Adrenal gland (tissue), 12 donors: ENCODE results near the gene PLA2G2E. TPM values are rescaled to one million over a fixed set of nuclear protein-coding genes. Genes with fewer than 3 reads are reported as not detected.

Experiments used
- DNase-seq, 7 donors: peaks; one replicate each; pipeline ENCODE4 v3.0.0-alpha.2; 2019 to 2020
- H3K27ac ChIP-seq, 5 donors: fragments of 200-600 bp; sonication (generic) in 4 of 5; 1 replicate in 3 of 5; 2 replicates in 2 of 5; pipeline versions ENCODE4 v1.5.1 to v1.8.0; 2016 to 2020; ENCODE audit warnings: mild to moderate bottlenecking in 1 of 5
- H3K27me3 ChIP-seq: fragments of 200-600 bp; 2 replicates; pipeline ENCODE4 v1.8.0; 2021
- H3K36me3 ChIP-seq, 2 donors: fragments of 200-600 bp; replicated peaks in 1 of 2; 1 replicate in 1 of 2; 2 replicates in 1 of 2; pipeline versions ENCODE4 v1.5.1 to v1.8.0; 2018 to 2022
- H3K4me1 ChIP-seq, 2 donors: fragments of 200-600 bp; replicated peaks in 1 of 2; 1 replicate in 1 of 2; 2 replicates in 1 of 2; pipeline versions ENCODE4 v1.5.1 to v1.8.0; 2018 to 2021
- H3K4me3 ChIP-seq, 4 donors: fragments of 200-600 bp; sonication (generic) in 3 of 4; one replicate each; pipeline ENCODE4 v1.5.1; 2016 to 2018
- H3K9me3 ChIP-seq, 3 donors: fragments of 200-600 bp; sonication (generic) in 1 of 3; replicated peaks in 1 of 3; 1 replicate in 2 of 3; 2 replicates in 1 of 3; pipeline versions ENCODE4 v1.5.1 to v1.8.0; 2016 to 2021
- POLR2A ChIP-seq, 2 donors: fragments of 450-650 bp; IDR thresholded peaks; one replicate each; pipeline ENCODE4 v1.6.1; 2017; ENCODE audit warnings: antibody characterized with exemption in 2 of 2, mild to moderate bottlenecking in 2 of 2, moderate library complexity in 1 of 2
- WGBS, 4 donors: extraction: QIAGEN DNeasy Blood & Tissue Kit in 2 of 4; methylation state at CpG; one replicate each; pipeline versions ENCODE4 v1.1.5 to v1.1.7; 2013 to 2017; 5-methylcytosine and 5-hydroxymethylcytosine counted together
- intact Hi-C, 2 donors: fragments of 100-400 bp; cut with DNase I; formaldehyde crosslinking; loops; one replicate each; pipeline versions ENCODE4 v1.14.1 to v1.15.0; 2022 to 2023
- polyA plus RNA-seq, 3 donors: library from polyadenylated mRNA; stranded (reverse); fragments of 200-250 nt in 2 of 3; fragments of 350-450 nt in 1 of 3; fragmentation: Illumina TruSeq in 1 of 3; extraction: RNeasy Lipid Tissue Mini Kit (QIAGEN cat#74804) in 1 of 3; gene quantifications; one replicate each; pipeline ENCODE4 v1.2.3, GENCODE V29; 2013 to 2014
- total RNA-seq, 9 donors: library from RNA; depleted of rRNA in 4 of 9; stranded (reverse); fragments of >200 nt in 4 of 9; fragments of 120-200 nt in 1 of 9; fragmentation: NEBNext Ultra II Directional in 1 of 9; extraction: Animal tissue kit (Norgen Biotek cat#: 25700) in 1 of 9; gene quantifications; one replicate each; pipeline versions ENCODE4 v1.1.0 to v1.2.4, GENCODE V29; 2013 to 2023
- TF ChIP-seq, protein P1 (sequence below), 6 experiments: fragments of 450-650 bp in 4 of 6; fragments of 200-600 bp in 2 of 6; sonication (generic) in 1 of 6; IDR thresholded peaks; 1 replicate in 5 of 6; 2 replicates in 1 of 6; pipeline versions ENCODE4 v1.5.1 to v1.8.0; 2016 to 2021; ENCODE audit warnings: antibody characterized with exemption in 6 of 6, mild to moderate bottlenecking in 2 of 6, moderate library complexity in 1 of 6
- donor health status: healthy with polysubstance abuse.
- donor health status: Bipolar disorder and iron deficiency.
- donor health status: DM: yes; HTN: yes; CAD: no.
- donor health status: DM: no; HTN: no; CAD: no.
- donor health status: DM: no; HTN: no; CAD: no.
- donor health status: DM: yes; HTN: yes; CAD: no.

PLA2G2E gene
- total and polyA plus RNA-seq, 12 donors = not detected

DNA sequence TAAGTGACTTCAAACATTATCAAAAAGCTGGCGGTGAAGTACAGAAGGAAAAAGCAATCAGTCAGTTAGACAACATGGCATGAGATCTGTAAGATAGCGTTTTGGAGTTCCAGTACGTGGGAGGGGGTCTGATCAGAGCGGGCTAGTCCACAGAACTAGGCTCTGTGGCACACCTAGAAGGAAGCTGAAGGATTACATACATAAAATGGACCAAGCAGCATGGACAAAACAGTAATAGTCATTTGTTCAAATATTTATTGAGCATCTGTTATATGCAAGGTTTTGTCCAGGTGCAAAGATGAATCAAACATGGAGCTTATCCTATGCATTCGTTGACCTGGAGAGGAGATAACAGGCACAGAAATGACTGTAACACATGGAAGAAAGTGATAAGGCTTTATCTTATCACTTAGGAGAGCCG is 22.9 kb upstream of the PLA2G2E start:
- Histone ChIP-seq H3K27ac (no peak overlapping the region), H3K4me3 (no peak overlapping the region), H3K4me1 (peaks cover 0 to 10% of the 10 kb centered on the region in 2 donors), H3K9me3 (no peaks in the 10 kb centered on the region), H3K27me3 (no peaks in the 10 kb centered on the region), H3K36me3 (no peaks in the 10 kb centered on the region)
- intact Hi-C loops = no loop called here
- WGBS, 4 donors = 27 to 48% (median 31%) methylated on average over 6 of the region's 6 CpGs
- DNase-seq = peak in 1 of 7 donors; percentile 43
- no peak for TF ChIP-seq POLR2A (IDR thresholded peaks at IDR 0.05)
- TF ChIP-seq, protein P1, sequence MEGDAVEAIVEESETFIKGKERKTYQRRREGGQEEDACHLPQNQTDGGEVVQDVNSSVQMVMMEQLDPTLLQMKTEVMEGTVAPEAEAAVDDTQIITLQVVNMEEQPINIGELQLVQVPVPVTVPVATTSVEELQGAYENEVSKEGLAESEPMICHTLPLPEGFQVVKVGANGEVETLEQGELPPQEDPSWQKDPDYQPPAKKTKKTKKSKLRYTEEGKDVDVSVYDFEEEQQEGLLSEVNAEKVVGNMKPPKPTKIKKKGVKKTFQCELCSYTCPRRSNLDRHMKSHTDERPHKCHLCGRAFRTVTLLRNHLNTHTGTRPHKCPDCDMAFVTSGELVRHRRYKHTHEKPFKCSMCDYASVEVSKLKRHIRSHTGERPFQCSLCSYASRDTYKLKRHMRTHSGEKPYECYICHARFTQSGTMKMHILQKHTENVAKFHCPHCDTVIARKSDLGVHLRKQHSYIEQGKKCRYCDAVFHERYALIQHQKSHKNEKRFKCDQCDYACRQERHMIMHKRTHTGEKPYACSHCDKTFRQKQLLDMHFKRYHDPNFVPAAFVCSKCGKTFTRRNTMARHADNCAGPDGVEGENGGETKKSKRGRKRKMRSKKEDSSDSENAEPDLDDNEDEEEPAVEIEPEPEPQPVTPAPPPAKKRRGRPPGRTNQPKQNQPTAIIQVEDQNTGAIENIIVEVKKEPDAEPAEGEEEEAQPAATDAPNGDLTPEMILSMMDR (IDR thresholded peaks at IDR 0.05) = no peak

DNA sequence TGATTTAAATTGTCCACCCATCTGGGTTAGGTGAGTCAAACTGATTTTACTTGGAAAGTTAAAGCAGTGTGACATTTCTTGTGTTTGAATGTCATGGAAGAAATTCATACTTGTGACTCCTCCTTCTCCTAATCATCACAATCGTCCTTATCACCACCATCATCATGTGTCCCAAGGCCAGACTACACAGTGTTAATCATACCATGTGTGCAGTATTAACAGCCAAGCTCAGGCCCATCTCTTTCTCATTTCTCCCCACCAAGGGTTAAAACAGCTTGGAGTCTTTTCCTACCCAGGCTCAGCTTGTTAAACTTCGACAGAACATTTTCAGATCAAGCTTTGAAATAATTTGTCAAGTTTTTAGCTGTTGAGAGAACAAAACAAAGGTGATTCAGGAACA is 22.5 kb upstream of the PLA2G2E start:
- intact Hi-C loops = no loop called here
- 12 to 31% (median 17%) methylated on average over 2 of the region's 2 CpGs for WGBS, 4 donors

DNA sequence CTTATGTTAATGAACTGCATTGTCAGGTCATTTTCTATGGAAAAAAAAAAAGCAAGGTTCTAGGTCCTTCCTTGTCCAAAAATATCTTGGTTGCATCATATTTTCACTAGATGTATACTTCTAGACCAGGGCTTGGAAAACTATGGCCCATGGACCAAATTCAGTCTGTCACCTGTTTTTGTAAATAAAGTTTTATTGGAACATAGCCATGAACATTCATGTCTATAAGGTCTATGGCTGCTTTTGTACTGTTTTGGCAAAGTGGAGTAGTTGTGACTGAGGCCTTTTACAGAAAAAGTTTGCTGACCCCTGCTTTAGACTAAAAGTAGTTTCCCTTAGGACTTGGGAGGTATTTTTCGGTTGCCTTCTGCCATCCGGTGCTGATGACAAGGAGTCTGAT is 19.2 kb upstream of the PLA2G2E start:
- Histone ChIP-seq H3K27me3 (no peaks in the 10 kb centered on the region), H3K9me3 (no peaks in the 10 kb centered on the region), H3K36me3 (no peaks in the 10 kb centered on the region), H3K4me3 (no peak overlapping the region), H3K27ac (no peak overlapping the region), H3K4me1 (peaks cover 0 to 10% of the 10 kb centered on the region in 2 donors)
- no peak for DNase-seq
- 83 to 100% (median 96%) methylated on average over 2 of the region's 2 CpGs for WGBS, 4 donors
- TF ChIP-seq POLR2A (IDR thresholded peaks at IDR 0.05) = no peak
- TF ChIP-seq, protein P1 (IDR thresholded peaks at IDR 0.05) = no peak
- intact Hi-C loops = no loop called here

More for the DNA sequence above, 22.5 kb upstream of the PLA2G2E start:
- peaks cover 0 to 10% of the 10 kb centered on the region in 2 donors for H3K4me1 ChIP-seq
- no peak overlapping the region for H3K27ac ChIP-seq
- no peaks in the 10 kb centered on the region for H3K9me3 ChIP-seq
- H3K4me3 ChIP-seq = no peak overlapping the region
- H3K27me3 ChIP-seq = no peaks in the 10 kb centered on the region
- TF ChIP-seq POLR2A (IDR thresholded peaks at IDR 0.05) = no peak
- TF ChIP-seq, protein P1 (IDR thresholded peaks at IDR 0.05) = no peak
- H3K36me3 ChIP-seq = no peaks in the 10 kb centered on the region
- peak in 2 of 7 donors; percentile 37 to 39 for DNase-seq

DNA sequence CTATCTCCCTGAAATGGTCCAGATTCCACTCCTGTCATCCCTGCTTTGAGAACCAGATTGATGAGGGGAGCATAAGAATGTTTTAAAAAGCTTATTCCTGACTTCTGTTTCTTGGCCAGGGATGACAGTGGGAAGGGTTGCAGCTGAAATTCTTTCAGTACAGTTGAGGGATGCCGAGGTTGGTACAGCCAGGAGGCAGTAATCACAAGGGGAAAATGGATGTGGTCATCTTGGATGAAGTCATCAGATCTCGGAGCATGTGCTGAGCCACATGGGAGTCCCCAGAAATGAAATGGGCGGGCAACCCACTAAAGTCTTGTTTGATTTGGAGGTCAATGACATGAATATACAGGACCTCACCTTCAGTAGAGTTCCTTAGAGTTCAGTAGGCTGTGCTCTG is 18.7 kb upstream of the PLA2G2E start:
- Histone ChIP-seq H3K9me3 (no peaks in the 10 kb centered on the region), H3K36me3 (no peaks in the 10 kb centered on the region), H3K27me3 (no peaks in the 10 kb centered on the region), H3K4me3 (no peak overlapping the region), H3K4me1 (peaks cover 0 to 10% of the 10 kb centered on the region in 2 donors), H3K27ac (no peak overlapping the region)
- intact Hi-C loops = no loop called here
- TF ChIP-seq POLR2A (IDR thresholded peaks at IDR 0.05) = no peak
- TF ChIP-seq, protein P1 (IDR thresholded peaks at IDR 0.05) = no peak
- 67 to 80% (median 77%) methylated on average over 3 of the region's 3 CpGs for WGBS, 4 donors
- DNase-seq = no peak
